Fibroblast of skin of abdomen (primary cell): ENCODE results near the gene NCOA7.
A peak's percentile ranks its signal among the peaks of the same experiment; 100 is the strongest.
"Not testable (repeated sequence)": the region's sequence is repeated elsewhere in the genome, so short reads cannot be mapped to it uniquely, and the experiment has no call there.

Experiments
- DNase-seq: peaks from one replicate; pipeline ENCODE4 v3.0.0-alpha.2; 2013

NCOA7 gene

DNA sequence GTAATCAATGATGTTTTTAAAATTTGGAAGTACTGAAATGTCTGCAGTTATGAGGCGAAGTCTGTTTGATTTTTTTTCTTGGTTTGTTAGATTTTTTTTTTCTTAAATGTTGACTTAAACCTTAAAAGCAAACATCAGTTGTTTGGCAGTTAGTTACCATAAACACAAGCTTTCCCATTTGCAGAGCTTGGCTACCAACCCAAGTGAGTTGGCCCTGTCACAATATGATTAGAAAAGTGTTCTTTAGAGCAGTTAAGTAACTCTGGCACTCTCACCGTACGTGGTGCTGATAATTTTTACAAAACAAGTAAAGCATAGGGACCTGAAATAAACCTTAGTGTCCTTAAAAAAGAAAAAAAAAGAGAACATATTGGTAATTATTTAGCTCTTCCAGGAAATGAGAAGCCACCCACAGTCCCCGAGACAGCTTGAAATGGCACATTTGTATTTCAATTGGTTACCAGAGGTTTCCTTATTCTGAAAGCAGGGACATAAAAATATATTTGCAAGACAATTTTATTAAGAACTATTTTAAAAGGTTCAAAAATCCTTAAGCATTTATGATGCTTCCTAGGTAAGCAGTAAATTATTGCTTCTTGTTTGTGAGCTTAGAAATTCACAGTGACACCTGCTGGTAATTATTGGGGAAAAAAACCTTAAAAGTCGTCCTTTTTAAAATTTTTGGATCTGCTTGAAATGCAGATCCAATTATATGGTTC lies 37.4 kb upstream of the NCOA7 start:
- DNase-seq, result no peak

GRCh38 chr6:125753937-125754259 lies 36.9 kb upstream of the NCOA7 start:
- DNase-seq, result no peak

DNA sequence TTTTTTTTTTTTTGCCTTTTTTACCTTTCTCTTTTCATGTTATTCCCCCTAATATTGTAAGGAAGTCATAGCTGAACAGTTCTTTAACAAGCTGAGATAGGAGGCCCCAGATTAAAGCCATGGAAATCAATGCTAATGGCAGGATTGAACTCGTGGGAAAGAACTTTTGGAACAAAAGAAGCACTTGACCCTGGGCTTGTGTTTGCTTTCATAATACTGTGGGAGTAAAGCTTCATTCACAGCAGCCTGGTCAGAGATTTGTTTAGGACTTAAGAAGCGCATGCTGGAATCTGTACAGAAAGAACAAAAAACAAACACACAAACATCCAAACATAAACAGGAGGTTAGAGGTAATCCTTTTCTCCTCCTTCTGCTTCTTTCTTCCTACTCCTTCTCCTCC lies 36.2 kb upstream of the NCOA7 start:
- no peak for DNase-seq

- DNase-seq, result no peak
These were observed 31.4 kb upstream of the NCOA7 start for GRCh38 chr6:125759184-125759902.

- no peak for DNase-seq
These were observed 30.8 kb upstream of the NCOA7 start for GRCh38 chr6:125759959-125760457.

DNA sequence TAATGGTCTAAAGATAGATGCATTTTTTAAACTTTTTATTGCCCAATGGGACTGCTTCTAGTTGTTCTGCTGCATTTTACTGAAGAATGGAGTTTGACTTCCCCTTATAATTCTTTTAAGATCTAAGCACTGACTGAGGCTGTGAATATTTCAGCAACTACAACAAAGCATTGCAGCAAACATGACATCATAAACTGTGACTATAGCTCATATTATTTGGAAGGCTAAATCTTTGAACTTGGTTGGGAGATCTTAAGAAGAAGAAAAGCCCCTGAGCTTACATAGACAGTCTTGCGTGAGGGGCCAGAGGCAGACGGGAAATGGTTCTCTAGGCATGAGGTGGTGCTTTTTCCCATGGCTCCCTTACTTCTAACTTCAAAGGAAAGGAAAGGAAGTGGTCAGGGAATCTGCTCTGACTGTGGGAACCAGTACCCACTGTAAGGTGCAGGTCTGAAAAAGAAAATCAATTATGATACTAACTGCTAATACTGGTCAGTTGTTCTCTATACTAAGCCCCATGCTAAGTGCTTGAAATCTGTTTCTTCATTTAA lies 26.6 kb upstream of the NCOA7 start:
- no peak for DNase-seq

DNA sequence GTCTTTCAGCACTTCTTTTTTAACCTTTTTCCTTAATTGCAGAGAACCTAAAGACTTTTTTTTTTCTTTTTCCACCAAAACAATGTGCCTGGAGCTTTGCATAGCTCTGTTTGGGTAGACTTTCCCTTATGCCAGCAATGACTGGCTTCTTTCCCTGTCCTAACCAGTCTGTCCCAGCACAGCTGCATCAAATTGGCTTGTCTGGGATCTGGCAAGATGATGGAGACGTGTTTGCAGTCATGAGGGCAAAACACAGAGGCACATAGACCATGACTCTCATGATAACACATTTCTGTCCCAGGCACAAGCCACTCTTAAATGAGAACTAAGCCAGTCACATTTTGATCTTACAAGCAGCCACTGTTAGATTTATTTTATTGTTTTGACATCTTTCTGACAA lies 24.8 kb upstream of the NCOA7 start:
- DNase-seq, result no peak

GRCh38 chr6:125766641-125767040 lies 24.1 kb upstream of the NCOA7 start:
- DNase-seq, result no peak

- no peak for DNase-seq
These were observed 21.5 kb upstream of the NCOA7 start for GRCh38 chr6:125769147-125769783.

DNA sequence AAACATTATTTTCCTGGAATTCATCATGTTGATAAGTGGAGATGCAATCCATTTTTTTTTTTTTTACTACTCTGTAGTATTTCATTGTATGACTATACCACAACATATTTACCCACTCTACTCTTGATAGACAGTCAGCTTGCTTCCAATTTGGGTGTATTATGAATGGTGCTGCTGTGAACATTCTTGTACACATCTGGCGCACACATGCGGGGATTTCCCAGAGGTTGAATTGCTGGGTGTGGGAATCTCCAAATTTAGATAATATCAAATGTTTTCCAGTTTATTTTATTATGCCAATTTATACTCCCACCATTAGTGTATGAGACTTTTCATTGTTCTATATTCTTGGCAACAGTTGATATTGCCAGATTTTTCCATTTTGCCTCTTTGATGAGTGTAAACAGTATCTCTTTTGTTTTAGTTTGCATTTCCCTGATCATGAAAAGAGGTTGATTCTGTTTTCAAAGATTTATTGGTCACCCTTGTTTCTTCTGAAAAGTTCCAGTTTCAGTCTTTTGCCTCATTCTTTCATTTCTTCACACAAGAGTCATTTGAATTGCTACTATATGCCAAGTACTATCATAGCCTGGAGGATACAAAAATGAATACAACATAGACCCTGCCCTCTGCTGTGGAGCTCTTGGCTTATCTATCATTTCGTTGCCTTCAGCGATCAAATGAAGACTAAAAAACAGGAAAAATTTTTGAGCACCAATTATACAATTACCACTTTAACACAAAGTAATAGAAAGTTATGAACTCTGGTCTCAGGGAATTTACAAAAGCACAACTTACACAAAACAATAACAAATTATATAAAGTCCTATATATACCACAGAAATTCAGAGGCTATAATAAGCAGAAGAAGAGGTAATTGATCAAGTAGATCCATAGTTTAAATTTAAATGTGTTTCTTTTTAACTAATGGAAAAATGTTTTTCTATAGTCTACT lies 17.1 kb upstream of the NCOA7 start:
- DNase-seq, result no peak

- DNase-seq, result not testable (repeated sequence)
These were observed 14.5 kb upstream of the NCOA7 start for GRCh38 chr6:125776107-125776826.

DNA sequence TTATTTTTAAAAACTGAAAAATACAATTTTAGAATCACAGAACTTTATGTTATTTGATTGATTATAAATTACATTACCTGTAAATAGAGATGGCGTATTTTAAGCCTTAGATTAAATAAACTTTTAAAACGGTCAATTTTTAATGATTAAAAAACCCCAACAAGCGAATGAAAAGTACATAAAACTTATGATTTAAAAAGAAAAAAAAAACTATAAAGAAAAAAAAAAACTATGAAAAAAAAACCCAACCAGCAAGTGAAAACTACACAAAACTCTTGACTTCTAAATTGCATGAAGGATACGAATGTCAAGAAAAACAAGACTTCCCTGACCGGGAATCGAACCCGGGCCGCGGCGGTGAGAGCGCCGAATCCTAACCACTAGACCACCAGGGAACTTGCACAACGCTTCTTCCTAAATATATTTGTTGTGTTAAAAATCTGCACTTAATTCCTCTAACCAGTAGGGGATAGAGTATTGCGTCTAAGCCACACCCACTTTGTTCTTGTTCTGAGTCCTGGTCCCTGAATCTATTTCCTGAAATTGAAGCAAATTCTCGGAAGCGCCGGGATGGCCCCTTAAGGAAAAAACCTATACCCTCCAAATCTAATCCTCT lies 10.7 kb upstream of the NCOA7 start:
- DNase-seq, result peak; percentile 93

DNA sequence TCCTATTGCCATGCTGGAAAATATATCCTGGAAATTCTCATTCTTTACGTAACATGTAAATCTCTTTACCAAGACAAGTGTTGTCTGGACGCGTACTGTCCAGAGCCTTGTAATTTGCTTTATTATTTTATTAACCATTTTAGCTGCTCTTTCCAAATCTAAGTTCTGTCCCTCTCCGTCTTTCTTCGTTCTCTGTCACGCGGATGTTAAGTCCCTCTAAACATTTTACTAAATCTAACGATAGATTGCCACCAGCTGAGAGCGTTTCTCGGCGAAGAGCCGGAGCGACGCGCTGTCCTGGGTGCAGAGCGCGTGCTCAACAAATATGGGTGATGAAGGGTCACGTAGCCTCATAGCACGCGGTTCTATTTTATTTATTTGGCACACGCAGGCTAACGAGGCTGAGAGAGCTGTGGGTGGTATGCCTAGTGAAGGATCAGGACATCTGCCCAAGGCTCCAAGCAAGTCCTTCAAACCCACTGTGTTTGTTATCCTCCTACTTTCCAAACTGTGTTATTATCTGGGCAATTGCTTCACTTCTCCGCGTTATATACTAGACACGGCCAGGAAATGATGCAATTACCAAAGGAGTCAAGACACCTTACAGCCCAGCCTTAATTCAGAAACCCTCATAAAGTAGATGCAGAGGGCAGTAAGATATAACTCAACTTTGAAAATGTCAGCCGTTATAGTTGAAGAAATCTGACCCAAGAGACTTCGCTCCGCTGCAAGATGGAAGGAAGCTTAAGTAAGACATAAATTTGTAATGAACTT lies 10.0 kb upstream of the NCOA7 start:
- DNase-seq, result peak; percentile 87

GRCh38 chr6:125781314-125781868 lies 9.4 kb upstream of the NCOA7 start:
- DNase-seq, result peak; percentile 51

DNA sequence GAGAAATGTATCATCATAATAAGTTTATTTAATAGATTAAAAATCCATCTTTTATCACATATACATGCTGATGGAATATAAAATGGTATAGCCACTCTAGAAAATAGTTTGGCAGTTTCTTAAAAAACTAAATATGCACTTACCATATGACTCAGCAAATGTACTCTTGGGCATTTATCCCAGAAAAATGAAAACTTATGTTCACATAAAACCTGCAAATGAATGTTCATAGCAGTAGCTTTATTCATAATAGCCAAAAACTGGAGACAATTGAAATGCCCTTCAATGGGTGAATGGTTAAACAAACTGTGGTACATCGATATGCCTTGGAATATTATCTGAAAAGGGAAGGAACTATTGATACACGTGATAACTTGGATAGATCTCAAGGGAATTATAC lies 6.4 kb upstream of the NCOA7 start:
- peak; percentile 65 for DNase-seq

- DNase-seq, result no peak
These were observed 3.0 kb upstream of the NCOA7 start for GRCh38 chr6:125787791-125788190.

GRCh38 chr6:125789167-125789566 lies 1.6 kb upstream of the NCOA7 start:
- no peak for DNase-seq

- DNase-seq, result peak; percentile 49
These were observed 993 bp upstream of the NCOA7 start for GRCh38 chr6:125789576-125790357.
